ENCODE results near the gene RPE.
A peak's percentile ranks its signal among the peaks of the same experiment; 100 is the strongest.

The RPE gene

GRCh38 chr2:210002158-210003157 lies at the start of gene RPE:
Gene RPE (plus strand): TSS chr2:210002638. CDS start chr2:210002662, 24 bp downstream.
- DNase-seq, result peak; percentile 95

GRCh38 chr2:209956271-209956670 lies 46.2 kb upstream of the RPE start:
- DNase-seq, result no peak

- DNase-seq, result no peak
Measured at GRCh38 chr2:209958016-209958415, 44.4 kb upstream of the RPE start.

GRCh38 chr2:209960045-209960444 lies 42.4 kb upstream of the RPE start:
- DNase-seq, result no peak

- DNase-seq, result peak; percentile 45
Measured at GRCh38 chr2:209960676-209961630, 41.5 kb upstream of the RPE start.

- no peak for DNase-seq
Measured at GRCh38 chr2:209965723-209966122, 36.7 kb upstream of the RPE start.

GRCh38 chr2:209969692-209970091 lies 32.7 kb upstream of the RPE start:
- no peak for DNase-seq

GRCh38 chr2:209970271-209970670 lies 32.2 kb upstream of the RPE start:
- DNase-seq, result no peak

- no peak for DNase-seq
Measured at GRCh38 chr2:209970711-209971110, 31.7 kb upstream of the RPE start.

GRCh38 chr2:209973328-209973727 lies 29.1 kb upstream of the RPE start:
- DNase-seq, result no peak

GRCh38 chr2:209974576-209974975 lies 27.9 kb upstream of the RPE start:
- DNase-seq, result no peak

GRCh38 chr2:209976698-209977385 lies 25.6 kb upstream of the RPE start:
- no peak for DNase-seq

GRCh38 chr2:209977386-209978239 lies 24.8 kb upstream of the RPE start:
- DNase-seq, result peak; percentile 36

GRCh38 chr2:209984291-209984690 lies 18.1 kb upstream of the RPE start:
- DNase-seq, result no peak

GRCh38 chr2:209985874-209986273 lies 16.6 kb upstream of the RPE start:
- peak; percentile 92 for DNase-seq

GRCh38 chr2:209986415-209986814 lies 16.0 kb upstream of the RPE start:
- DNase-seq, result peak; percentile 64

GRCh38 chr2:209988010-209988409 lies 14.4 kb upstream of the RPE start:
- DNase-seq, result peak; percentile 37

GRCh38 chr2:209990838-209991237 lies 11.6 kb upstream of the RPE start:
- no peak for DNase-seq

- DNase-seq, result no peak
Measured at GRCh38 chr2:209993968-209994367, 8.5 kb upstream of the RPE start.

- no peak for DNase-seq
Measured at GRCh38 chr2:209998596-209998995, 3.8 kb upstream of the RPE start.

GRCh38 chr2:210000464-210001324 lies 1.7 kb upstream of the RPE start:
- peak; percentile 90 for DNase-seq
